Sigmoid colon (tissue), 7 donors: ENCODE results near the gene TEAD4. TPM values are rescaled to one million over a fixed set of nuclear protein-coding genes. Genes with fewer than 3 reads are reported as not detected.

Experiments used
- DNase-seq: peaks from one replicate; pipeline ENCODE4 v3.0.0-alpha.2; 2019
- H3K27ac ChIP-seq, 4 donors: fragments of 200-600 bp; sonication (generic); one replicate each; pipeline ENCODE4 v1.5.1; 2016 to 2019; ENCODE audit warnings: mild to moderate bottlenecking in 1 of 4
- H3K27me3 ChIP-seq, 3 donors: fragments of 200-600 bp; sonication (generic); one replicate each; pipeline ENCODE4 v1.5.1; 2019; ENCODE audit warnings: mild to moderate bottlenecking in 1 of 3
- H3K36me3 ChIP-seq, 4 donors: fragments of 200-600 bp; sonication (generic); one replicate each; pipeline ENCODE4 v1.5.1; 2016 to 2019
- H3K4me1 ChIP-seq, 4 donors: fragments of 200-600 bp; sonication (generic); one replicate each; pipeline ENCODE4 v1.5.1; 2017 to 2019
- H3K4me3 ChIP-seq, 4 donors: fragments of 200-600 bp; sonication (generic); one replicate each; pipeline ENCODE4 v1.5.1; 2017 to 2019; ENCODE audit warnings: mild to moderate bottlenecking in 2 of 4, moderate library complexity in 1 of 4
- H3K9me3 ChIP-seq, 4 donors: fragments of 200-600 bp in 3 of 4; sonication (generic) in 3 of 4; one replicate each; pipeline versions ENCODE4 v1.5.1 to v1.6.1; 2013 to 2019
- EP300 ChIP-seq, 4 donors: sonication (generic); formaldehyde crosslinking; IDR thresholded peaks; one replicate each; pipeline ENCODE4 v1.6.1; 2017; ENCODE audit warnings: antibody characterized with exemption in 4 of 4
- POLR2A ChIP-seq, 2 donors: fragments of 450-650 bp; IDR thresholded peaks; one replicate each; pipeline ENCODE4 v1.6.1; 2016; ENCODE audit warnings: antibody characterized with exemption in 2 of 2, mild to moderate bottlenecking in 2 of 2, moderate library complexity in 2 of 2
- POLR2AphosphoS5 ChIP-seq, 4 donors: sonication (generic); formaldehyde crosslinking; IDR thresholded peaks; one replicate each; pipeline ENCODE4 v1.6.1; 2017; ENCODE audit warnings: antibody characterized with exemption in 4 of 4
- WGBS, 2 donors: extraction: QIAGEN DNeasy Blood & Tissue Kit; methylation state at CpG; one replicate each; pipeline ENCODE4 v1.1.7; 2013; 5-methylcytosine and 5-hydroxymethylcytosine counted together
- intact Hi-C: fragments of 100-400 bp; cut with DNase I; formaldehyde crosslinking; loops from one replicate; pipeline ENCODE4 v1.15.1; 2023
- polyA plus RNA-seq, 3 donors: library from polyadenylated mRNA; stranded (reverse); fragments of 200-250 nt; gene quantifications; one replicate each; pipeline ENCODE4 v1.2.3, GENCODE V29; 2013
- small RNA-seq, 3 donors: library from RNA; depleted of rRNA; stranded (forward); fragments of <200 nt; gene quantifications; one replicate each; pipeline ENCODE3, GENCODE V24; 2016
- total RNA-seq, 4 donors: library from RNA; depleted of rRNA; stranded (reverse); fragments of >200 nt; gene quantifications; one replicate each; pipeline ENCODE4 v1.1.0, GENCODE V29; 2016
- TF ChIP-seq, protein P1 (sequence below), 4 experiments: fragments of 450-650 bp in 3 of 4; fragments of 200-600 bp in 1 of 4; IDR thresholded peaks; one replicate each; pipeline ENCODE4 v1.5.1; 2016 to 2019; ENCODE audit warnings: antibody characterized with exemption in 4 of 4, mild to moderate bottlenecking in 3 of 4, moderate library complexity in 2 of 4
- donor health status: healthy with polysubstance abuse.
- donor health status: Bipolar disorder and iron deficiency.
- donor health status: healthy.

The TEAD4 gene
- total and polyA plus RNA-seq, 7 donors, result 1.6 to 31.2 (median 3.8) TPM

- 91 to 93% methylated on average over 9 of the region's 9 CpGs for WGBS, 2 donors
- no peak overlapping the region for H3K27ac ChIP-seq
- peaks cover 0 to 7% (median 2%) of the 10 kb centered on the region in 4 donors for H3K36me3 ChIP-seq
- no peak for DNase-seq
- intact Hi-C loops, result no loop called here
- H3K4me3 ChIP-seq, result no peak overlapping the region
- TF ChIP-seq EP300 (IDR thresholded peaks at IDR 0.05) (no peak), POLR2AphosphoS5 (IDR thresholded peaks at IDR 0.05) (no peak), POLR2A (IDR thresholded peaks at IDR 0.05) (no peak)
- TF ChIP-seq, protein P1, sequence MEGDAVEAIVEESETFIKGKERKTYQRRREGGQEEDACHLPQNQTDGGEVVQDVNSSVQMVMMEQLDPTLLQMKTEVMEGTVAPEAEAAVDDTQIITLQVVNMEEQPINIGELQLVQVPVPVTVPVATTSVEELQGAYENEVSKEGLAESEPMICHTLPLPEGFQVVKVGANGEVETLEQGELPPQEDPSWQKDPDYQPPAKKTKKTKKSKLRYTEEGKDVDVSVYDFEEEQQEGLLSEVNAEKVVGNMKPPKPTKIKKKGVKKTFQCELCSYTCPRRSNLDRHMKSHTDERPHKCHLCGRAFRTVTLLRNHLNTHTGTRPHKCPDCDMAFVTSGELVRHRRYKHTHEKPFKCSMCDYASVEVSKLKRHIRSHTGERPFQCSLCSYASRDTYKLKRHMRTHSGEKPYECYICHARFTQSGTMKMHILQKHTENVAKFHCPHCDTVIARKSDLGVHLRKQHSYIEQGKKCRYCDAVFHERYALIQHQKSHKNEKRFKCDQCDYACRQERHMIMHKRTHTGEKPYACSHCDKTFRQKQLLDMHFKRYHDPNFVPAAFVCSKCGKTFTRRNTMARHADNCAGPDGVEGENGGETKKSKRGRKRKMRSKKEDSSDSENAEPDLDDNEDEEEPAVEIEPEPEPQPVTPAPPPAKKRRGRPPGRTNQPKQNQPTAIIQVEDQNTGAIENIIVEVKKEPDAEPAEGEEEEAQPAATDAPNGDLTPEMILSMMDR (IDR thresholded peaks at IDR 0.05), result no peak
- H3K9me3 ChIP-seq, result no peaks in the 10 kb centered on the region
- H3K4me1 ChIP-seq, result no peaks in the 10 kb centered on the region
- H3K27me3 ChIP-seq, result no peaks in the 10 kb centered on the region
Measured at GRCh38 chr12:3086729-3087323, 127.6 kb downstream of the TEAD4 start.

GRCh38 chr12:3087758-3088650 is 128.8 kb downstream of the TEAD4 start:
- no peaks in the 10 kb centered on the region for H3K9me3 ChIP-seq
- no peaks in the 10 kb centered on the region for H3K27me3 ChIP-seq
- WGBS, 2 donors, result 89 to 91% methylated on average over 11 of the region's 11 CpGs
- peaks cover 0 to 7% (median 2%) of the 10 kb centered on the region in 4 donors for H3K36me3 ChIP-seq
- DNase-seq, result no peak
- no peak overlapping the region for H3K4me3 ChIP-seq
- H3K4me1 ChIP-seq, result no peaks in the 10 kb centered on the region
- no peak overlapping the region for H3K27ac ChIP-seq
- intact Hi-C loops, result no loop called here
- TF ChIP-seq, protein P1 (IDR thresholded peaks at IDR 0.05), result no peak
- TF ChIP-seq POLR2A (IDR thresholded peaks at IDR 0.05) (no peak), POLR2AphosphoS5 (IDR thresholded peaks at IDR 0.05) (no peak), EP300 (IDR thresholded peaks at IDR 0.05) (no peak)

- H3K4me1 ChIP-seq, result no peaks in the 10 kb centered on the region
- WGBS, 2 donors, result 94 to 96% methylated on average over 5 of the region's 5 CpGs
- H3K36me3 ChIP-seq, result peaks cover 0 to 2% (median 0%) of the 10 kb centered on the region in 4 donors
- TF ChIP-seq POLR2AphosphoS5 (IDR thresholded peaks at IDR 0.05) (no peak), POLR2A (IDR thresholded peaks at IDR 0.05) (no peak), EP300 (IDR thresholded peaks at IDR 0.05) (no peak)
- TF ChIP-seq, protein P1 (IDR thresholded peaks at IDR 0.05), result no peak
- no peaks in the 10 kb centered on the region for H3K27me3 ChIP-seq
- no peak overlapping the region for H3K27ac ChIP-seq
- intact Hi-C loops, result no loop called here
- DNase-seq, result no peak
- no peak overlapping the region for H3K4me3 ChIP-seq
- no peaks in the 10 kb centered on the region for H3K9me3 ChIP-seq
Measured at GRCh38 chr12:3089588-3089987, 130.4 kb downstream of the TEAD4 start.

Small RNA genes lying within 50 kb of the gene (small RNA-seq; reads per million reads assigned to genes)
- gene RNU6-1315P, result 0 to 0.06 (median 0) reads per million in 3 donors

Other genes with a start within 250 kb of the TEAD4 start
- 10 to 100 TPM; 21.3 to 33.7 (median 23.5) TPM for gene FKBP4, start 164.4 kb upstream of the TEAD4 start, total RNA-seq
- gene FKBP4, start 164.4 kb upstream of the TEAD4 start, polyA plus RNA-seq, result 10 to 100 TPM; 33.6 to 44.5 (median 42.3) TPM
- gene ITFG2, start 146.7 kb upstream of the TEAD4 start, total RNA-seq, result 10 to 100 TPM; 20.6 to 31.9 (median 25.6) TPM
- gene ITFG2, start 146.7 kb upstream of the TEAD4 start, polyA plus RNA-seq, result 10 to 100 TPM; 11.6 to 31.4 (median 25.2) TPM
- 1 to 10 TPM in 3 of 4 donors, under 1 TPM in 1; 0.33 to 10.0 (median 1.9) TPM for gene NRIP2, start 124.4 kb upstream of the TEAD4 start, total RNA-seq
- 1 to 10 TPM in 1 of 3 donors, under 1 TPM in 1, not detected in 1; 0.60 to 1.5 TPM for gene NRIP2, start 124.4 kb upstream of the TEAD4 start, polyA plus RNA-seq
- gene TEX52, start 102.4 kb upstream of the TEAD4 start, total RNA-seq, result not detected
- not detected for gene TEX52, start 102.4 kb upstream of the TEAD4 start, polyA plus RNA-seq
- gene FOXM1, start 82.2 kb upstream of the TEAD4 start, total RNA-seq, result 1 to 10 TPM in 2 of 4 donors, under 1 TPM in 1, not detected in 1; 0.36 to 2.5 (median 1.4) TPM
- 10 to 100 TPM in 1 of 3 donors, 1 to 10 TPM in 2; 2.4 to 34.9 (median 3.7) TPM for gene FOXM1, start 82.2 kb upstream of the TEAD4 start, polyA plus RNA-seq
- 1 to 10 TPM; 6.1 to 9.6 (median 8.2) TPM for gene RHNO1, start 82.2 kb upstream of the TEAD4 start, total RNA-seq
- gene RHNO1, start 82.2 kb upstream of the TEAD4 start, polyA plus RNA-seq, result 10 to 100 TPM; 16.9 to 21.6 (median 19.4) TPM
- gene TULP3, start 68.5 kb upstream of the TEAD4 start, total RNA-seq, result 10 to 100 TPM; 17.8 to 32.1 (median 24.8) TPM
- gene TULP3, start 68.5 kb upstream of the TEAD4 start, polyA plus RNA-seq, result 1 to 10 TPM; 3.0 to 9.6 (median 7.8) TPM
- 10 to 100 TPM; 18.2 to 28.0 (median 21.4) TPM for gene TSPAN9, start 118.0 kb downstream of the TEAD4 start, total RNA-seq
- gene TSPAN9, start 118.0 kb downstream of the TEAD4 start, polyA plus RNA-seq, result 10 to 100 TPM in 1 of 3 donors, 1 to 10 TPM in 1, under 1 TPM in 1; 0.92 to 14.5 (median 2.4) TPM